A549 (cell line): ENCODE data around the gene NPHP1. TPM values are rescaled to one million over a fixed set of nuclear protein-coding genes. Genes with fewer than 3 reads are reported as not detected.
"Not testable (repeated sequence)": the region's sequence is repeated elsewhere in the genome, so short reads cannot be mapped to it uniquely, and the experiment has no call there.

Experiments
- ATAC-seq, 2 experiments: fragments of 200-7000 bp in 1 of 2; fragments of >200 bp in 1 of 2; cut with Nextera tagmentation in 1 of 2; cut with Tn5 transposase in 1 of 2; 3 replicates each; pipeline versions ENCODE4 v1.8.0 to v1.9.1; 2018 to 2020; ENCODE audit warnings: mild to moderate bottlenecking in 1 of 2, moderate library complexity in 1 of 2
- CTCF ChIA-PET: fragments of 300-600 bp; sonication (Branson Sonifier 250); formaldehyde crosslinking; extraction: SDS; loops from one replicate; lab custom pipeline; 2021; ENCODE audit warnings: antibody characterized with exemption, inconsistent platforms; lab: Yijun Ruan, JAX
- POLR2A ChIA-PET: fragments of 350-600 bp; formaldehyde crosslinking; extraction: SDS; loops from one replicate; lab custom pipeline; 2021; ENCODE audit warnings: antibody characterized with exemption, inconsistent platforms; lab: Yijun Ruan, JAX
- DNase-seq, 2 experiments: peaks; one replicate each; pipeline versions ENCODE4 v3.0.0 to v3.0.0-alpha.2; 2011 to 2016; ENCODE audit warnings: low read depth in 1 of 2, low spot score in 1 of 2
- FAIRE-seq: peaks from 2 replicates; lab custom pipeline; 2011; peaks lifted over from hg19 to GRCh38; lab: Jason Lieb, UNC
- H3K27ac ChIP-seq, 2 experiments: fragments of >200 bp; sonication (Bioruptor Twin); formaldehyde crosslinking; 3 replicates each; pipeline ENCODE4 v1.5.1; 2016 to 2017
- H3K4me1 ChIP-seq: fragments of >200 bp; sonication (Bioruptor Twin); formaldehyde crosslinking; 3 replicates; pipeline ENCODE4 v1.6.1; 2016
- H3K4me2 ChIP-seq: fragments of >200 bp; sonication (Bioruptor Twin); formaldehyde crosslinking; 3 replicates; pipeline ENCODE4 v1.6.1; 2016
- H3K4me3 ChIP-seq: fragments of >200 bp; sonication (Bioruptor Twin); formaldehyde crosslinking; 3 replicates; pipeline ENCODE4 v1.5.1; 2016
- H3K9me3 ChIP-seq: fragments of >200 bp; sonication (Bioruptor Twin); formaldehyde crosslinking; 3 replicates; pipeline ENCODE4 v1.6.1; 2016
- CHD2 ChIP-seq: fragments of 150-350 bp; IDR thresholded peaks from 2 replicates; pipeline ENCODE4 v1.6.1; 2014; ENCODE audit warnings: low read length; ENCODE audit not compliant: partially characterized antibody
- CHD4 ChIP-seq: fragments of 200-600 bp; sonication (generic); IDR thresholded peaks from 2 replicates; pipeline ENCODE4 v1.6.1; 2016; ENCODE audit warnings: antibody characterized with exemption, mild to moderate bottlenecking, borderline replicate concordance
- EP300 ChIP-seq, 2 experiments: fragments of >200 bp; sonication (Bioruptor Twin); formaldehyde crosslinking; IDR thresholded peaks; 2 replicates in 1 of 2; 3 replicates in 1 of 2; pipeline ENCODE4 v1.6.1; 2016 to 2017
- FOSL2 ChIP-seq, 2 experiments: fragments of 450-650 bp in 1 of 2; fragments of >200 bp in 1 of 2; sonication (Bioruptor Twin) in 1 of 2; formaldehyde crosslinking; IDR thresholded peaks; 2 replicates each; pipeline versions ENCODE4 v1.5.0 to v1.6.1; 2016 to 2020; ENCODE audit warnings: mild to moderate bottlenecking in 1 of 2, moderate library complexity in 1 of 2
- FOXS1 ChIP-seq: fragments of 250-450 bp; sonication (Bioruptor Pico); IDR thresholded peaks from 2 replicates; pipeline ENCODE4 v1.5.0; 2020; ENCODE audit warnings: mild to moderate bottlenecking, moderate library complexity
- HDAC2 ChIP-seq: fragments of 200-600 bp; sonication (generic); IDR thresholded peaks from 2 replicates; pipeline ENCODE4 v1.6.1; 2016
- HEYL ChIP-seq: fragments of 250-450 bp; sonication (Bioruptor Pico); IDR thresholded peaks from 2 replicates; pipeline ENCODE4 v1.8.0; 2021; ENCODE audit warnings: mild to moderate bottlenecking, moderate library complexity
- HOXB13 ChIP-seq: fragments of 250-450 bp; sonication (Bioruptor Pico); IDR thresholded peaks from 2 replicates; pipeline ENCODE4 v1.5.0; 2020; ENCODE audit warnings: low read depth, mild to moderate bottlenecking, moderate library complexity
- JUN ChIP-seq, 2 experiments: fragments of >200 bp; sonication (Bioruptor Twin); formaldehyde crosslinking; IDR thresholded peaks; 2 replicates in 1 of 2; 3 replicates in 1 of 2; pipeline ENCODE4 v1.6.1; 2016 to 2017
- KDM5A ChIP-seq: fragments of 200-600 bp; sonication (generic); IDR thresholded peaks from 2 replicates; pipeline ENCODE4 v1.6.1; 2016; ENCODE audit warnings: antibody characterized with exemption, mild to moderate bottlenecking
- MAFK ChIP-seq: fragments of 450-650 bp; IDR thresholded peaks from 2 replicates; pipeline ENCODE4 v1.6.1; 2014; ENCODE audit not compliant: partially characterized antibody
- NR3C1 ChIP-seq: fragments of >200 bp; sonication (Bioruptor Twin); formaldehyde crosslinking; IDR thresholded peaks from 3 replicates; pipeline ENCODE4 v1.6.1; 2017
- PHF8 ChIP-seq: fragments of 200-600 bp; sonication (generic); IDR thresholded peaks from 2 replicates; pipeline ENCODE4 v1.6.1; 2016; ENCODE audit warnings: low read depth, mild to moderate bottlenecking, antibody characterized with exemption, moderate library complexity, borderline replicate concordance
- RAD21 ChIP-seq, 2 experiments: fragments of >200 bp in 1 of 2; sonication (Bioruptor Twin) in 1 of 2; formaldehyde crosslinking in 1 of 2; IDR thresholded peaks in 1 of 2; conservative IDR thresholded peaks in 1 of 2; 2 replicates in 1 of 2; 3 replicates in 1 of 2; pipeline ENCODE4 v1.6.1; 2012 to 2018; ENCODE audit warnings: inconsistent platforms in 1 of 2
- RARB ChIP-seq: fragments of 250-450 bp; sonication (Bioruptor Pico); IDR thresholded peaks from 2 replicates; pipeline ENCODE4 v1.8.0; 2021; ENCODE audit warnings: mild to moderate bottlenecking, moderate library complexity
- RCOR1 ChIP-seq: fragments of 150-350 bp; IDR thresholded peaks from 2 replicates; pipeline ENCODE4 v1.6.1; 2014; ENCODE audit warnings: antibody characterized with exemption, low read length, low read depth
- RFX5 ChIP-seq: fragments of 450-650 bp; IDR thresholded peaks from 2 replicates; pipeline ENCODE4 v1.7.1; 2014; ENCODE audit warnings: antibody characterized with exemption, mild to moderate bottlenecking, moderate library complexity
- RNF2 ChIP-seq: fragments of 200-600 bp; sonication (generic); IDR thresholded peaks from 2 replicates; pipeline ENCODE4 v1.6.1; 2016; ENCODE audit warnings: low read depth, mild to moderate bottlenecking, antibody characterized with exemption, moderate library complexity, borderline replicate concordance
- SREBF2 ChIP-seq: fragments of 450-650 bp; IDR thresholded peaks from 2 replicates; pipeline ENCODE4 v1.6.1; 2014; ENCODE audit warnings: mild to moderate bottlenecking, moderate library complexity
- ZNF302 ChIP-seq: fragments of 250-450 bp; sonication (Bioruptor Pico); IDR thresholded peaks from 2 replicates; pipeline ENCODE4 v1.9.0; 2021; ENCODE audit warnings: inconsistent platforms, mild to moderate bottlenecking, moderate library complexity
- WGBS: methylation state at CpG from one replicate; pipeline ENCODE4 v1.1.6; 2017; ENCODE audit errors: missing lambda C conversion rate; 5-methylcytosine and 5-hydroxymethylcytosine counted together
- polyA plus RNA-seq, 4 experiments: library from polyadenylated mRNA; depleted of rRNA in 3 of 4; stranded (reverse); fragments of >200 nt; fragmentation: RNase III in 1 of 4; extraction: RNeasy Plus Mini Kit Qiagen cat#74134 plus additional on column Dnase treatment in 1 of 4; gene quantifications; 2 replicates in 3 of 4; 3 replicates in 1 of 4; pipeline ENCODE4 v1.2.3, GENCODE V29; 2011 to 2017
- TF ChIP-seq, protein P1 (sequence below): IDR thresholded peaks from 2 replicates; pipeline ENCODE4 v1.6.1; 2012
- TF ChIP-seq, protein P2 (sequence below): fragments of >200 bp; sonication (Bioruptor Twin); formaldehyde crosslinking; IDR thresholded peaks from 2 replicates; pipeline ENCODE4 v1.6.1; 2016
- TF ChIP-seq, protein P3 (sequence below): fragments of 250-450 bp; sonication (Bioruptor Pico); IDR thresholded peaks from 2 replicates; pipeline ENCODE4 v1.5.0; 2020; ENCODE audit warnings: low read depth, mild to moderate bottlenecking, moderate library complexity
- TF ChIP-seq, protein P4 (sequence below): fragments of >200 bp; sonication (Bioruptor Twin); formaldehyde crosslinking; IDR thresholded peaks from 3 replicates; pipeline ENCODE4 v1.6.1; 2016
- TF ChIP-seq, protein P5 (sequence below): IDR thresholded peaks from 2 replicates; pipeline ENCODE4 v1.6.1; 2012; ENCODE audit warnings: low read depth, borderline replicate concordance

Gene NPHP1
- polyA plus RNA-seq, 2 of the 4 experiments (the other 2 are of a cell fraction): 8.4 to 15.4 TPM

DNA sequence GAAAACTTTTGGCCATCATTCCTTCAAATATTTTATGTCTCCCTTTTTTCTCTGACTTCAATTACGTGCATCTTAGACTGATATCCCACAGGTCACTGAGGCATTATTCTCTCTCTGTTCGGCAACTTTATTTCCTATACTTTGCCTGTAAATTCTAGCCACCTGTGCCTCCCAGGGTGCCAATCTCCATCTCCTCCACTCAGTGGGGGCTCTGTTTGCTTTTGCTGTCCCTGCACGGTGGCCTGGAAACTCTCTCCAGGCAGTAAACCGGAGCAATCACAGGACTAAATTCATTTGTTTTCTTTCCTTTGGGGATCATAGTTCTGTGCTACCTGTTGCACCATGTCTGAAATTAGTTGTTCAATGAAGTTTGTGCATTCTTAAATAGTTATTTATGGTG lies 17.1 kb upstream of the NPHP1 start:
- ATAC-seq: no peak

DNA sequence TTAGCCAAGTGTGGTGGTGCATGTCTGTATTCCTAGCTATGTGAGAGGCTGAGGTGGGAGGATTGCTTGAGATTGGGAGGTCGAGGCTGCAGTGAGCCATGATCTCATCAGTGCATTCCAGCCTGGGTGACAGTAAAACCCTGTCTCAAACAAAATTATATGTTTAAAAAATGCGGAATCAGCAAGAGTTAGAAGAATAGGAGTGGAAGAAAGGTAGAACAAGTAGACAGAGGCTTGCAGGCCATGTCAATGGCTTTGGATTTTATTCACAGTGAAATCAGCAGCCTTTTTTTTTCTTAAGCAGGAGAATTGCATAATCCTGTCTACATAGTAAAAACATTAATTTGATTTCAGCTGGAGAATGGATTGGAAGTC lies 15.4 kb upstream of the NPHP1 start:
- ATAC-seq: no peak
- no peak for FAIRE-seq
- Histone ChIP-seq H3K4me2 (no peak overlapping the region), H3K4me3 (no peak overlapping the region), H3K9me3 (no peaks in the 10 kb centered on the region)
- WGBS: 8% methylated on average over 2 of the region's 2 CpGs
- ChIA-PET POLR2A (no interaction called here), CTCF (no interaction called here)
- peak; percentile 53 for TF ChIP-seq MAFK
- TF ChIP-seq, protein P1, sequence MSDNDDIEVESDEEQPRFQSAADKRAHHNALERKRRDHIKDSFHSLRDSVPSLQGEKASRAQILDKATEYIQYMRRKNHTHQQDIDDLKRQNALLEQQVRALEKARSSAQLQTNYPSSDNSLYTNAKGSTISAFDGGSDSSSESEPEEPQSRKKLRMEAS: no peak
- no peak for TF ChIP-seq HEYL (CRISPR knock-in tag)
- TF ChIP-seq RFX5: no peak
- TF ChIP-seq, all 56 proteins: peak for 1
- Histone ChIP-seq H3K4me1 (no peaks in the 10 kb centered on the region), H3K27ac (no peak overlapping the region)
- DNase-seq: no peak

More for the DNA sequence above, 17.1 kb upstream of the NPHP1 start:
- no peaks in the 10 kb centered on the region for H3K4me1 ChIP-seq
- ChIA-PET POLR2A (no interaction called here), CTCF (interaction anchor here (1.1 kb wide), 1 partner anchor 15 kb away, joined by 3 read pairs; no protein-coding TSS in a partner anchor)
- no peak overlapping the region for H3K27ac ChIP-seq
- no peak overlapping the region for H3K4me2 ChIP-seq
- 27% methylated on average over 4 of the region's 4 CpGs for WGBS
- H3K9me3 ChIP-seq: no peaks in the 10 kb centered on the region
- FAIRE-seq: no peak
- TF ChIP-seq CHD4 (no peak), FOSL2 (IDR thresholded peaks at IDR 0.05) (no peak), FOSL2 (CRISPR knock-in tag; IDR thresholded peaks at IDR 0.05) (no peak), NR3C1 (no peak), HOXB13 (CRISPR knock-in tag) (no peak), PHF8 (no peak), RARB (CRISPR knock-in tag) (no peak), CHD2 (no peak), RNF2 (no peak), ZNF302 (CRISPR knock-in tag) (no peak), SREBF2 (no peak), JUN (IDR thresholded peaks at IDR 0.05) (no peak), EP300 (IDR thresholded peaks at IDR 0.05) (no peak), KDM5A (no peak)
- TF ChIP-seq, protein P2, sequence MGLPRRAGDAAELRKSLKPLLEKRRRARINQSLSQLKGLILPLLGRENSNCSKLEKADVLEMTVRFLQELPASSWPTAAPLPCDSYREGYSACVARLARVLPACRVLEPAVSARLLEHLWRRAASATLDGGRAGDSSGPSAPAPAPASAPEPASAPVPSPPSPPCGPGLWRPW: no peak
- TF ChIP-seq, protein P3, sequence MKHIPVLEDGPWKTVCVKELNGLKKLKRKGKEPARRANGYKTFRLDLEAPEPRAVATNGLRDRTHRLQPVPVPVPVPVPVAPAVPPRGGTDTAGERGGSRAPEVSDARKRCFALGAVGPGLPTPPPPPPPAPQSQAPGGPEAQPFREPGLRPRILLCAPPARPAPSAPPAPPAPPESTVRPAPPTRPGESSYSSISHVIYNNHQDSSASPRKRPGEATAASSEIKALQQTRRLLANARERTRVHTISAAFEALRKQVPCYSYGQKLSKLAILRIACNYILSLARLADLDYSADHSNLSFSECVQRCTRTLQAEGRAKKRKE (CRISPR knock-in tag): no peak
- TF ChIP-seq, protein P4, sequence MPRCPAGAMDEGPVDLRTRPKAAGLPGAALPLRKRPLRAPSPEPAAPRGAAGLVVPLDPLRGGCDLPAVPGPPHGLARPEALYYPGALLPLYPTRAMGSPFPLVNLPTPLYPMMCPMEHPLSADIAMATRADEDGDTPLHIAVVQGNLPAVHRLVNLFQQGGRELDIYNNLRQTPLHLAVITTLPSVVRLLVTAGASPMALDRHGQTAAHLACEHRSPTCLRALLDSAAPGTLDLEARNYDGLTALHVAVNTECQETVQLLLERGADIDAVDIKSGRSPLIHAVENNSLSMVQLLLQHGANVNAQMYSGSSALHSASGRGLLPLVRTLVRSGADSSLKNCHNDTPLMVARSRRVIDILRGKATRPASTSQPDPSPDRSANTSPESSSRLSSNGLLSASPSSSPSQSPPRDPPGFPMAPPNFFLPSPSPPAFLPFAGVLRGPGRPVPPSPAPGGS: no peak
- TF ChIP-seq, protein P5, sequence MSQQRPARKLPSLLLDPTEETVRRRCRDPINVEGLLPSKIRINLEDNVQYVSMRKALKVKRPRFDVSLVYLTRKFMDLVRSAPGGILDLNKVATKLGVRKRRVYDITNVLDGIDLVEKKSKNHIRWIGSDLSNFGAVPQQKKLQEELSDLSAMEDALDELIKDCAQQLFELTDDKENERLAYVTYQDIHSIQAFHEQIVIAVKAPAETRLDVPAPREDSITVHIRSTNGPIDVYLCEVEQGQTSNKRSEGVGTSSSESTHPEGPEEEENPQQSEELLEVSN: no peak
- no peak for DNase-seq
- H3K4me3 ChIP-seq: no peak overlapping the region

DNA sequence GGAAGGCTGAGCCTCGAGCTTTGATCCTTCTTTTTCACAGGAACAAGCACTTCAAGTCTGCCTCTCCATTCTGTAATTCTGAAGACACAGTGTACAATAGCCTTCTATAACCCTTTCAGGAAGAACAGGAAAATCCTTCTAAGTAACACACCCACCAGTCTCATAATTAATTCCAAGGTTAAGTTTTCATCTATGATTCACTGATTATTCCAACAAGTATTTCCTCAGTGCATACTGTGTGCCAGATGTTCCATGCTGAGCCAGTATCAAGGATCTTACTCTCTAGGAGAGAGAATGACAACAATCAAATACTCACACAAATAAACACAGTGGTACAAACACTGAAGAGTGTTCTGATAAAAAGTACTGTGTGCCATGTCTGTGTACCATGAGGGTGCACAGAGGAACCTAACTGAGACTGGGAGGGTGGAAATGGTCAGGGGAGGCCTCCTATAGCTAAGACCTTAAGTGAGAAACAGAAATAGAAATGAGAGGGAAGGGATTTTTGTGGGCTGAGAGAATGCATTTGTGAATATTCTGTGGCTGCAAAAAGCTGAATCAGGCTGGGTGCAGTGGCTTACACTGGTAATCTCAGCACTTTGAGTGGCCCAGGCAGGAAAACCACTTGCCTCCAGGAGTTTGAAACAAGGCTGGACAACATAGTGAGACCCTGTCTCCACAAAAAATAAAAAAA lies 14.8 kb upstream of the NPHP1 start:
- no peaks in the 10 kb centered on the region for H3K4me1 ChIP-seq
- no peak overlapping the region for H3K4me3 ChIP-seq
- WGBS: 8% methylated on average over 1 of the region's 1 CpG
- H3K9me3 ChIP-seq: no peaks in the 10 kb centered on the region
- ATAC-seq: no peak
- no peak overlapping the region for H3K4me2 ChIP-seq
- POLR2A ChIA-PET: no interaction called here
- no peak for FAIRE-seq
- TF ChIP-seq HDAC2: no peak
- no peak for TF ChIP-seq RAD21 (conservative IDR thresholded peaks at IDR 0.05 in 1 of 2, IDR thresholded peaks at IDR 0.05 in 1 of 2)
- no peak for TF ChIP-seq MAFK
- no peak for TF ChIP-seq KDM5A
- no peak for TF ChIP-seq NR3C1
- TF ChIP-seq, protein P5: no peak
- no peak for TF ChIP-seq FOXS1 (CRISPR knock-in tag)
- no peak for TF ChIP-seq RCOR1
- TF ChIP-seq, all 56 proteins: peak for 0
- CTCF ChIA-PET: no interaction called here
- no peak for DNase-seq
- no peak overlapping the region for H3K27ac ChIP-seq

DNA sequence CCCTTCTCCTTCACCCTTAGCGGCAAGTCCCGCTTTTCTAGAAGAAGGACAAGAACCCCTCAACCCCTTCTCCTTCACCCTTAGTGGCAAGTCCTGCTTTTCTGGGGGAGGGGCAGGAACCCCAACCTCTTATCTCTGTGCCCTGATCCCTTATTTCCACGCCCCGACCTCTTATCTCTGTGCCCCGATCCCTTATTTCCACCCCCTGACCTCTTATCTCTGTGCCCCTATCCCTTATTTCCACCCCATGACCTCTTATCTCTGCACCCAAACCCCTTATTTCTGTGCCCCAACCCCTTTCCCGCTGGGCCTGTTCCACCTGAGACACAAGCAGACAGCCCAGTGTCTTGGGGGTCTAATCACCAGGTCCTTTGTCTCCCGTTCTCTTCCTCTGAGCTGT lies 14.1 kb upstream of the NPHP1 start:
- H3K27ac ChIP-seq, POLR2A ChIA-PET, ATAC-seq, H3K4me3 ChIP-seq, DNase-seq, H3K4me1 ChIP-seq, H3K4me2 ChIP-seq, CTCF ChIA-PET, FAIRE-seq, H3K9me3 ChIP-seq: not testable (repeated sequence)
- 58% methylated on average over 7 of the region's 7 CpGs for WGBS
